Measurements from ENCODE around the gene RASA3. TPM values are rescaled to one million over a fixed set of nuclear protein-coding genes. Genes with fewer than 3 reads are reported as not detected.

The RASA3 gene
- total RNA-seq, 1 donor from 2014 or later: 17.3 TPM

DNA sequence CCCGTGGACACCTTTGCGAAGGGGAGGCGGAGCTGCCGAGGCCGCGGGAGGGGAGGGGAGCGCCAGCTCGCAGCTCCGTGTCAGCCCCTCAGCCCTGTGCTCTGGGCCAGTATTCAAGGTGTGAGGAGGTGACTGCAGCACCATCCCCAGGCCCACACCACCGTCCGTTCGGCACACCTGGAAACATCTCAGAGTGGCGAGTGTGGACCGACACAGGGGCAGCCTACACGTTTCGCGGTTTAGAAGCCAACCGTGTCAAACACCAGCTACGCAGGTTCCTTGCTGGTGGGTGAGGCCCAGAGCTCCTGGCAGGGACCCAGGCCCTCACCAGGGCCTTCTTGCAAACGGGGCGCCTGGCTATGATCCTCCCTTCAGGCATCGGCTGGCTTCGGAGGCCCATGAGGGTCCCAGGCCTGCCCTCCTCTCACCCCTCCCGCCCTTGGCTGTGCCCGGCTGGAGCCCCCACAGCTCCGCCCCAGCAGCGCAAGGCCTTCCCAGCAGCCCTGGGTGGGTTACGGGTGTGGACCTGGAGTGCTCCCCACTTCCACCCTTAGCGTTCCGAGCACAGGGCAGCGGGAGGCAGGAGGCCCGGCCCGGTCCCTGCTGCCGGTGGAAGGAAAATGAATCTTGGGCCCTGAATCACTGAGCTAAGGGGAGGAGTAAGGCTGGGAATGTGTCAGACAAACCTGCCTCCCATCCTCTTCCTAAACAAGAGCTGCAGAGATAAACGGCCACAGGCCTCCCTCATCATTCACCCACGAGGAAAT, 159.8 kb downstream of the RASA3 start:
- TF ChIP-seq CTCF (IDR thresholded peaks at IDR 0.05): no peak
- Histone ChIP-seq H3K27me3 (no peaks in the 10 kb centered on the region), H3K36me3 (no peaks in the 10 kb centered on the region), H3K9me3 (no peaks in the 10 kb centered on the region), H3K27ac (peak overlapping the region; percentile 17), H3K4me1 (peaks cover 17% of the 10 kb centered on the region), H3K4me3 (no peak overlapping the region)
- ATAC-seq: no peak
- intact Hi-C loops (cut with DNase I): no loop called here
- peak; percentile 59 for DNase-seq

- intact Hi-C loops (cut with DNase I): no loop called here
- Histone ChIP-seq H3K27me3 (no peaks in the 10 kb centered on the region), H3K4me3 (no peak overlapping the region), H3K9me3 (no peaks in the 10 kb centered on the region), H3K27ac (peak overlapping the region; percentile 75), H3K4me1 (peaks cover 12% of the 10 kb centered on the region), H3K36me3 (no peaks in the 10 kb centered on the region)
- DNase-seq (peak; percentile 66), ATAC-seq (no peak)
- TF ChIP-seq CTCF (IDR thresholded peaks at IDR 0.05): no peak
Measured at GRCh38 chr13:113971471-113972231, 160.8 kb downstream of the RASA3 start.

DNA sequence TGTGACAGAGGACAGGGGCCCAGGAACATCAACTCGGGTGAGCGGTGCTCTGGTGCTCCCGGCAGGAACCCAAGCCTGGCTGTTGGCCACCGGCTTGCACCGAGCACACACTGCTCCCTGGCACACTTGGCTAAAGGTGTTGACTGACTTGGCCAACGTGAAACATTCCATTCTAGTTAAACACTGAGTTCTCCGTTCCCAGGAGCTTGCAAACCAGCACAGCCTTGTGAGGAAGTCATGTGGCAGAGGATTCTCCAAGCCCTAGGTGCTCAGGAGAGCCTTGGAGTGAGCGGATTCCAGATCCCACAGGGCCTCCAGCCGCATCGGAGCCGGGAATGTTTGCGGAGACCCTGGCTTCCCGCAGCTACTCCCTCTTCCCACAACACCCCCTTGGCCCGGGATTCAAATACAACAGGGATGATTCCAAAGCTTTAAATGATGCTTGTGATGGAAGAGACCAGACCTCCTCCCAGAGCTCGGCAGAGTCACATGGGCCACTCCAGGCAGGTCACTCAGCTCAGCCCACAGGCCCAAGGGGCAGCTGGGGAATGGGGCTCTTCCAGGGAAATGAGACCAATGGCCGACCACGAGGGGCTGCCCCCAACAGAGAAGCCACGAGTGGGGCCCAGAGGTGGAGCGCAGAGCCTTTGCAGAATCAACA, 161.5 kb downstream of the RASA3 start:
- DNase-seq (peak; percentile 87), ATAC-seq (peak; percentile 86)
- no peak overlapping the region for H3K4me3 ChIP-seq
- TF ChIP-seq CTCF (IDR thresholded peaks at IDR 0.05): no peak
- peaks cover 12% of the 10 kb centered on the region for H3K4me1 ChIP-seq
- H3K27me3 ChIP-seq: no peaks in the 10 kb centered on the region
- no peaks in the 10 kb centered on the region for H3K36me3 ChIP-seq
- H3K9me3 ChIP-seq: no peaks in the 10 kb centered on the region
- intact Hi-C loops (cut with DNase I): no loop called here
- peak overlapping the region; percentile 75 for H3K27ac ChIP-seq

- intact Hi-C loops (cut with DNase I): no loop called here
- Histone ChIP-seq H3K27ac (peak overlapping the region; percentile 75), H3K27me3 (no peaks in the 10 kb centered on the region), H3K9me3 (no peaks in the 10 kb centered on the region), H3K36me3 (no peaks in the 10 kb centered on the region), H3K4me1 (peaks cover 12% of the 10 kb centered on the region), H3K4me3 (peak overlapping the region; percentile 29)
- TF ChIP-seq CTCF (IDR thresholded peaks at IDR 0.05): no peak
- ATAC-seq: peak; percentile 90
- peak; percentile 91 for DNase-seq
Measured at GRCh38 chr13:113969973-113970611, 162.3 kb downstream of the RASA3 start.

DNA sequence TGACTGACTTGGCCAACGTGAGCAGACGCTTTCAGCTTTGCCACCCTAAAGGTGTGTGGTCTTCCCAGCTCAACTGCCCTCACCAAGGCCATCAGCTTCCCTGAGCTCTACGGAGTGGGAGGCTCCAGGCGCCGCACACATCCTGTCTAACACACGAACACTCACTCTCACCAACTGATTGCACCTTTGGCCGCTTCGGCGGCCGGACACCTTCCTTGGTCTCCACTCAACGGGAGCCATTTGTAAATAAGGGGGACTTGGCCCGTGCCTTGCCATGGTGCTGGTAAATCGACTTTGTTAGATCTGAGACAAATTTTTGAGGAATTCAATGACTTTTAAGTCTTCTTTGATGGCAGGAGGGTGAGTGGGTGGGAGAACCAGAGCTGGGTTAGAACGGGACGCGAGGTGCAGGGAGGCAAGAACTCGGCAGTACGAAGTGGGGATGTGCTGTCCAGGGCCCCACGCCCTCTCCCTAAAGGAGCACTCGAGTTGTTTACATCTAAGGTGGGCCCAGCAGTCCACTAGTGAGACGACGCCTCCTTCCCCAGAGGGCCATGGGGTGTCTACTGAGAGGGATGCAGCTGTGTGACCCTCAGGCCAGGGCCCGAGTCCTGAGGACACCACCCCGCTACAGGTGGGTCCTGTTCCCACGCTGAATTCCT, 163.0 kb downstream of the RASA3 start:
- ATAC-seq (no peak), DNase-seq (peak; percentile 57)
- no peak for TF ChIP-seq CTCF (IDR thresholded peaks at IDR 0.05)
- H3K4me3 ChIP-seq: peak overlapping the region; percentile 29
- no peaks in the 10 kb centered on the region for H3K36me3 ChIP-seq
- peak overlapping the region; percentile 75 for H3K27ac ChIP-seq
- no peaks in the 10 kb centered on the region for H3K27me3 ChIP-seq
- intact Hi-C loops (cut with DNase I): no loop called here
- no peaks in the 10 kb centered on the region for H3K9me3 ChIP-seq
- peaks cover 12% of the 10 kb centered on the region for H3K4me1 ChIP-seq

All from upper lobe of right lung (tissue), 1 donor.